Glutamatergic neuron (in vitro differentiated cells): Measurements from ENCODE around the gene STK16. TPM values are rescaled to one million over a fixed set of nuclear protein-coding genes. Genes with fewer than 3 reads are reported as not detected.
A peak's percentile ranks its signal among the peaks of the same experiment; 100 is the strongest.

Source experiments
- DNase-seq: peaks from one replicate; pipeline ENCODE4 v3.0.0; 2022
- H3K27ac Mint-ChIP-seq: one replicate; pipeline ENCODE4 v1.8.0; 2020; ENCODE audit warnings: mild to moderate bottlenecking, mixed read lengths, inconsistent platforms; ENCODE audit not compliant: unreplicated experiment
- H3K27me3 Mint-ChIP-seq: one replicate; pipeline ENCODE4 v1.8.0; 2020; ENCODE audit warnings: mild to moderate bottlenecking, moderate library complexity, mixed read lengths, inconsistent platforms; ENCODE audit not compliant: unreplicated experiment
- H3K36me3 Mint-ChIP-seq: one replicate; pipeline ENCODE4 v1.8.0; 2020; ENCODE audit warnings: mild to moderate bottlenecking, mixed read lengths, inconsistent platforms; ENCODE audit not compliant: unreplicated experiment
- H3K4me1 Mint-ChIP-seq: one replicate; pipeline ENCODE4 v1.8.0; 2020; ENCODE audit warnings: mild to moderate bottlenecking, low read depth, mixed read lengths, inconsistent platforms; ENCODE audit not compliant: unreplicated experiment
- H3K4me3 Mint-ChIP-seq: one replicate; pipeline ENCODE4 v1.8.0; 2020; ENCODE audit warnings: mild to moderate bottlenecking, mixed read lengths, inconsistent platforms; ENCODE audit not compliant: unreplicated experiment
- H3K9me3 Mint-ChIP-seq: one replicate; pipeline ENCODE4 v1.8.0; 2020; ENCODE audit warnings: mild to moderate bottlenecking, moderate library complexity, mixed read lengths, inconsistent platforms; ENCODE audit not compliant: unreplicated experiment
- CTCF ChIP-seq: fragments of 200-600 bp; sonication (generic); IDR thresholded peaks from one replicate; pipeline ENCODE4 v1.5.0; 2021; ENCODE audit not compliant: partially characterized antibody, unreplicated experiment
- total RNA-seq: library from RNA; stranded (reverse); fragmentation: NEBNext Ultra II Directional; extraction: Animal tissue kit (Norgen Biotek cat#: 25700); gene quantifications from one replicate; pipeline ENCODE4 v1.2.1, GENCODE V29; 2021; ENCODE audit not compliant: unreplicated experiment

STK16 gene
- total RNA-seq, 1 donor from 2014 or later, result 32.2 TPM

GRCh38 chr2:219274361-219274921 is 29.2 kb downstream of the STK16 start:
- no peak for DNase-seq
- H3K27ac Mint-ChIP-seq, result peak overlapping the region; percentile 8

DNA sequence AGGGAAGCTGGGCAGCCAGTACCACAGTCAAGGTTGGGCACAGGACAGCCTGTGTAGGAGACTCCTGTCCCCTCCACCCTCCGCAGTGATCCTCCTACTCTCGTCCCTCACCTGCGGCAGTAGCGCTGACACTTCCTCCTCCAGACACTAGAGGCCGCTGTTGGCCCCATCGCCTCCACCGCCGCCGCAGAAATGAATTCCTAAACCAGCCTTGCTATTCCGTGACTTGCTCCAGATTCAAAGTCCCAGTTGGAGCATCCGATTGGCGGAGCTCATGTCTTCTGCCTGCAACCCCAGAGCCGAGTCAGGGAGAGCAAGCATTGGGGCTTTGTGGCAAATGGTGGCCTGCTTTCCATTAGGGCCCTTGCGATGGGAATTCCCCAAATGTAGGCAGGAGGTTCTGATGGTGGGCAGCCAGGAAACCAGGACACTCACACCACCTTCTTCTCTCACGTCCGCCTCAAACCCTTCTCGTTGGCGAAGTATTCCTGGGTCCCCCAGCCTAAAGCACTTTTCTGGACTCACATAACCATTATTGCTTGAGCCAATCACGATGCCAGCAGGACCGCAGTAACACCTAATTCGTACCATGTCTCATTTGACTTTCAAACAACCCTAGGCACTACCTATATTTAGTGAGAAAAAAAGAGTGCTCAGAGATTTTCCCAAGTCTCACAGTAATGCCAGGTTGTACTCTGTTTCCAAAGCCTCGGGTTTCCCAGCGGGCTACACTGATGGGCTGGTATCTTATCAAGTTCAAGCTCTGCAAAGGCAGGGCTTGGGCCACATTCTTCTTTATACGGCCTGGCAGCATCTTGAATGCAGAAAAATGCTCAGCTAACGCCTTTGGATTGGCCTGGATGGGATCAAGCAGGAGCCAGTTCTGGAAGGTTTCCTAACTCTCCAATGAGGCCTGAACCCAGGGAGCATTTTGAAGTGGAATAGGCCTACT is 32.7 kb downstream of the STK16 start:
- peak overlapping the region; percentile 84 for H3K4me3 Mint-ChIP-seq
- H3K27ac Mint-ChIP-seq, result peak overlapping the region; percentile 94

More at GRCh38 chr2:219274361-219274921, 29.2 kb downstream of the STK16 start:
- Mint-ChIP-seq H3K4me1 (peaks cover 21% of the 10 kb centered on the region), H3K27me3 (peaks cover 9% of the 10 kb centered on the region), H3K4me3 (no peak overlapping the region), H3K9me3 (peaks cover 16% of the 10 kb centered on the region), H3K36me3 (no peaks in the 10 kb centered on the region)
- TF ChIP-seq CTCF, result no peak

GRCh38 chr2:219278655-219279150 is 33.4 kb downstream of the STK16 start:
- H3K4me1 Mint-ChIP-seq, result peaks cover 39% of the 10 kb centered on the region
- H3K4me3 Mint-ChIP-seq, result peak overlapping the region; percentile 84
- no peaks in the 10 kb centered on the region for H3K36me3 Mint-ChIP-seq
- peaks cover 16% of the 10 kb centered on the region for H3K9me3 Mint-ChIP-seq
- no peak for TF ChIP-seq CTCF
- H3K27me3 Mint-ChIP-seq, result peaks cover 9% of the 10 kb centered on the region
- DNase-seq, result no peak
- H3K27ac Mint-ChIP-seq, result peak overlapping the region; percentile 94

More for the DNA sequence above, 32.7 kb downstream of the STK16 start:
- DNase-seq, result peak; percentile 86
- peak; percentile 94 for TF ChIP-seq CTCF
- peaks cover 18% of the 10 kb centered on the region for H3K9me3 Mint-ChIP-seq
- peaks cover 38% of the 10 kb centered on the region for H3K4me1 Mint-ChIP-seq
- H3K36me3 Mint-ChIP-seq, result no peaks in the 10 kb centered on the region
- H3K27me3 Mint-ChIP-seq, result peaks cover 9% of the 10 kb centered on the region

GRCh38 chr2:219279151-219279915 is 34.1 kb downstream of the STK16 start, which contains the start of gene DNAJB2:
DNAJB2 (plus strand) TSS chr2:219279366; CDS start chr2:219279834, 468 bp downstream.
- Mint-ChIP-seq H3K4me3 (peak within 1 kb of the TSS; percentile 97), H3K27me3 (peaks cover 6% of the 10 kb centered on the region), H3K9me3 (peaks cover 16% of the 10 kb centered on the region), H3K4me1 (peaks cover 39% of the 10 kb centered on the region), H3K27ac (peak within 1 kb of the TSS; percentile 99), H3K36me3 (no peaks in the 10 kb centered on the region)
- DNase-seq, result peak; percentile 100
- TF ChIP-seq CTCF, result peak; percentile 20
